Epithelial cell of esophagus (primary cell): ENCODE measurements around the gene ZNF345.
A peak's percentile ranks its signal among the peaks of the same experiment; 100 is the strongest.

Experiments
- DNase-seq: peaks from one replicate; pipeline ENCODE4 v3.0.0; 2010; ENCODE audit warnings: low read depth
- H3K4me3 ChIP-seq: 2 replicates; pipeline ENCODE4 v1.5.1; 2011; ENCODE audit warnings: mild to moderate bottlenecking, low read length, control low read depth
- CTCF ChIP-seq: IDR thresholded peaks from 2 replicates; pipeline ENCODE4 v1.5.1; 2011; ENCODE audit warnings: low read depth, mild to moderate bottlenecking, low read length, control low read depth, inconsistent platforms; ENCODE audit not compliant: insufficient read depth; ENCODE audit errors: missing control alignments

Gene ZNF345

GRCh38 chr19:36850559-36851442, at the start of gene ZNF345:
TSS of gene ZNF345 (plus strand) at chr19:36850876. CDS start at chr19:36876831, 25,955 bp downstream.
- peak; percentile 95 for DNase-seq
- no peak for TF ChIP-seq CTCF
- peak within 1 kb of the TSS; percentile 98 for H3K4me3 ChIP-seq

GRCh38 chr19:36805364-36805763, 45.3 kb upstream of the ZNF345 start:
- no peak for DNase-seq
- no peak for TF ChIP-seq CTCF
- no peak overlapping the region for H3K4me3 ChIP-seq

GRCh38 chr19:36807029-36807428, 43.6 kb upstream of the ZNF345 start:
- no peak for TF ChIP-seq CTCF
- DNase-seq = no peak

GRCh38 chr19:36819130-36819630, 31.5 kb upstream of the ZNF345 start:
- no peak overlapping the region for H3K4me3 ChIP-seq
- DNase-seq = no peak
- no peak for TF ChIP-seq CTCF

More at GRCh38 chr19:36807029-36807428, 43.6 kb upstream of the ZNF345 start:
- H3K4me3 ChIP-seq = no peak overlapping the region

- no peak for DNase-seq
- TF ChIP-seq CTCF = no peak
Observed at GRCh38 chr19:36821758-36822157, 28.9 kb upstream of the ZNF345 start.

GRCh38 chr19:36833430-36833829, 17.2 kb upstream of the ZNF345 start:
- no peak for TF ChIP-seq CTCF
- no peak overlapping the region for H3K4me3 ChIP-seq
- no peak for DNase-seq

More at GRCh38 chr19:36821758-36822157, 28.9 kb upstream of the ZNF345 start:
- no peak overlapping the region for H3K4me3 ChIP-seq
